Keratinocyte (primary cell): ENCODE data around the gene RELT. TPM values are rescaled to one million over a fixed set of nuclear protein-coding genes. Genes with fewer than 3 reads are reported as not detected.

Source experiments
- DNase-seq: peaks from one replicate; pipeline ENCODE4 v3.0.0-alpha.2; 2011; ENCODE audit warnings: low read depth, missing footprints, low spot score
- FAIRE-seq: peaks from 2 replicates; lab custom pipeline; 2011; peaks lifted over from hg19 to GRCh38; lab: Jason Lieb, UNC
- H2AFZ ChIP-seq: 2 replicates; pipeline ENCODE4 v1.6.0; 2012; ENCODE audit warnings: low read length, control low read depth, inconsistent platforms; ENCODE audit not compliant: control insufficient read depth
- H3K27ac ChIP-seq: 2 replicates; pipeline ENCODE4 v1.5.1; 2011; ENCODE audit warnings: low read length; ENCODE audit not compliant: control insufficient read depth, insufficient read depth
- H3K27me3 ChIP-seq: 3 replicates; pipeline ENCODE4 v1.6.0; 2011; ENCODE audit warnings: low read length; ENCODE audit not compliant: control insufficient read depth, insufficient read depth; ENCODE audit errors: extremely low read depth
- H3K36me3 ChIP-seq, 2 experiments: 2 replicates in 1 of 2; 3 replicates in 1 of 2; pipeline ENCODE4 v1.5.1; 2011; ENCODE audit warnings: low read length in 2 of 2, mild to moderate bottlenecking in 1 of 2; ENCODE audit not compliant: control insufficient read depth in 2 of 2, insufficient read depth in 2 of 2; ENCODE audit errors: extremely low read depth in 1 of 2
- H3K4me1 ChIP-seq: 3 replicates; pipeline ENCODE4 v1.5.1; 2011; ENCODE audit warnings: low read length; ENCODE audit not compliant: control insufficient read depth, insufficient read depth; ENCODE audit errors: extremely low read depth
- H3K4me2 ChIP-seq: 3 replicates; pipeline ENCODE4 v1.6.0; 2011; ENCODE audit warnings: low read depth, low read length; ENCODE audit not compliant: control insufficient read depth, insufficient read depth; ENCODE audit errors: extremely low read depth
- H3K4me3 ChIP-seq, 3 experiments: fragments of 200-600 bp in 1 of 3; sonication (generic) in 1 of 3; 2 replicates in 2 of 3; 3 replicates in 1 of 3; pipeline ENCODE4 v1.5.1; 2011 to 2016; ENCODE audit warnings: low read length in 3 of 3, mild to moderate bottlenecking in 3 of 3, control low read depth in 2 of 3, inconsistent platforms in 1 of 3, low read depth in 1 of 3, mixed read lengths in 1 of 3, mixed run types in 1 of 3, moderate library complexity in 1 of 3; ENCODE audit not compliant: control insufficient read depth in 2 of 3, insufficient read depth in 2 of 3; ENCODE audit errors: extremely low read depth in 1 of 3
- H3K79me2 ChIP-seq: 2 replicates; pipeline ENCODE4 v1.6.0; 2012; ENCODE audit warnings: low read length; ENCODE audit not compliant: control insufficient read depth, insufficient read depth
- H3K9ac ChIP-seq: 3 replicates; pipeline ENCODE4 v1.6.0; 2011; ENCODE audit warnings: low read length; ENCODE audit not compliant: control insufficient read depth, insufficient read depth; ENCODE audit errors: extremely low read depth
- H3K9me1 ChIP-seq: 3 replicates; pipeline ENCODE4 v1.6.0; 2011; ENCODE audit warnings: low read length; ENCODE audit not compliant: control insufficient read depth, insufficient read depth; ENCODE audit errors: extremely low read depth
- H3K9me3 ChIP-seq: 2 replicates; pipeline ENCODE4 v1.5.1; 2012; ENCODE audit warnings: low read depth, low read length; ENCODE audit not compliant: control insufficient read depth
- H4K20me1 ChIP-seq: 3 replicates; pipeline ENCODE4 v1.6.0; 2011; ENCODE audit warnings: low read length; ENCODE audit not compliant: control insufficient read depth, insufficient read depth; ENCODE audit errors: extremely low read depth
- CTCF ChIP-seq, 3 experiments: IDR thresholded peaks in 1 of 3; conservative IDR thresholded peaks in 1 of 3; optimal IDR thresholded peaks in 1 of 3; 2 replicates in 2 of 3; 3 replicates in 1 of 3; pipeline versions ENCODE3 to v1.5.1; 2011; ENCODE audit warnings: low read length in 3 of 3, mild to moderate bottlenecking in 3 of 3, moderate library complexity in 2 of 3, control low read depth in 1 of 3, inconsistent platforms in 1 of 3; ENCODE audit not compliant: insufficient read depth in 2 of 3; ENCODE audit errors: extremely low read depth in 1 of 3
- EZH2 ChIP-seq: IDR thresholded peaks from one replicate; pipeline ENCODE4 v1.6.1; 2012; ENCODE audit warnings: inconsistent platforms, mild to moderate bottlenecking, low read length, moderate library complexity
- dilution Hi-C: fragments of 300-500 bp; cut with MboI; formaldehyde crosslinking; loops from one replicate; pipeline ENCODE4 v1.7.0; 2020; ENCODE audit warnings: low sequenced_read_pairs; ENCODE audit not compliant: extremely low pct_ligation_motif_present
- polyA plus RNA-seq, 5 experiments: library from polyadenylated mRNA; depleted of rRNA in 3 of 5; stranded (reverse) in 3 of 5; stranded (forward) in 1 of 5; unstranded in 1 of 5; fragments of >200 nt; gene quantifications; 1 replicate in 1 of 5; 2 replicates in 3 of 5; 3 replicates in 1 of 5; pipeline versions ENCODE4 v1.2.1 to v1.2.3, GENCODE V29; 2011 to 2012; ENCODE audit warnings: missing spikeins in 2 of 5, low read depth in 1 of 5, low replicate concordance in 1 of 5

The RELT gene
- polyA plus RNA-seq, 1 donor (not counting 4 experiments of a cell fraction or from before 2014, with no cell fraction given): 4.2 TPM

GRCh38 chr11:73423506-73423905, 47.3 kb downstream of the RELT start:
- H3K4me3 ChIP-seq: no peak overlapping the region
- TF ChIP-seq EZH2 (no peak), CTCF (optimal IDR thresholded peaks at IDR 0.05 in 1 of 3, IDR thresholded peaks at IDR 0.05 in 1 of 3, conservative IDR thresholded peaks at IDR 0.05 in 1 of 3; ENCODE audit: extremely low read depth in 1 of 3, insufficient read depth in 2 of 3, low read length in 3 of 3) (no peak)
- no peak overlapping the region for H3K9ac ChIP-seq
- peak; percentile 9 for DNase-seq
- dilution Hi-C loops: no loop called here
- no peaks in the 10 kb centered on the region for H3K36me3 ChIP-seq
- H2AFZ ChIP-seq: no peak overlapping the region
- H3K4me2 ChIP-seq: no peak overlapping the region
- H3K79me2 ChIP-seq: no peaks in the 10 kb centered on the region
- no peaks in the 10 kb centered on the region for H3K9me3 ChIP-seq
- peaks cover 10% of the 10 kb centered on the region for H3K4me1 ChIP-seq
- no peak overlapping the region for H3K27ac ChIP-seq
- no peaks in the 10 kb centered on the region for H4K20me1 ChIP-seq
- FAIRE-seq: peak; percentile 41
- H3K27me3 ChIP-seq: no peaks in the 10 kb centered on the region
- no peaks in the 10 kb centered on the region for H3K9me1 ChIP-seq

GRCh38 chr11:73425108-73425507, 48.9 kb downstream of the RELT start:
- Histone ChIP-seq H3K27ac (no peak overlapping the region), H2AFZ (no peak overlapping the region), H3K79me2 (no peaks in the 10 kb centered on the region), H3K9ac (no peak overlapping the region), H3K9me1 (no peaks in the 10 kb centered on the region), H3K27me3 (no peaks in the 10 kb centered on the region), H4K20me1 (no peaks in the 10 kb centered on the region), H3K9me3 (no peaks in the 10 kb centered on the region), H3K4me3 (no peak overlapping the region), H3K36me3 (peaks cover 0 to 2% of the 10 kb centered on the region in 2 experiments), H3K4me2 (no peak overlapping the region), H3K4me1 (peaks cover 10% of the 10 kb centered on the region)
- TF ChIP-seq EZH2 (no peak), CTCF (optimal IDR thresholded peaks at IDR 0.05 in 1 of 3, IDR thresholded peaks at IDR 0.05 in 1 of 3, conservative IDR thresholded peaks at IDR 0.05 in 1 of 3; ENCODE audit: extremely low read depth in 1 of 3, insufficient read depth in 2 of 3, low read length in 3 of 3) (no peak)
- dilution Hi-C loops: no loop called here
- no peak for DNase-seq
- FAIRE-seq: no peak
